GM18907 (cell line): Measurements from ENCODE around the gene GNA14.
A peak's percentile ranks its signal among the peaks of the same experiment; 100 is the strongest.
"Not testable (repeated sequence)": the region's sequence is repeated elsewhere in the genome, so short reads cannot be mapped to it uniquely, and the experiment has no call there.

Experiments used
- ATAC-seq: cut with Tn5 transposase; IDR thresholded peaks from one replicate; pipeline ENCODE4 v1.9.1; 2021; ENCODE audit warnings: mild to moderate bottlenecking, moderate library complexity; ENCODE audit not compliant: unreplicated experiment

The GNA14 gene

GRCh38 chr9:77455312-77455927, 192.7 kb downstream of the GNA14 start:
- ATAC-seq, result peak; percentile 32

- no peak for ATAC-seq
Observed at GRCh38 chr9:77454663-77455062, 193.5 kb downstream of the GNA14 start.

- no peak for ATAC-seq
Observed at GRCh38 chr9:77453825-77454647, 194.1 kb downstream of the GNA14 start.

- ATAC-seq, result no peak
Observed at GRCh38 chr9:77451507-77451906, 196.6 kb downstream of the GNA14 start.

GRCh38 chr9:77450085-77450475, 198.0 kb downstream of the GNA14 start:
- ATAC-seq, result no peak

- ATAC-seq, result no peak
Observed at GRCh38 chr9:77449240-77450084, 198.7 kb downstream of the GNA14 start.

GRCh38 chr9:77447646-77448045, 200.5 kb downstream of the GNA14 start:
- ATAC-seq, result no peak

GRCh38 chr9:77442436-77442835, 205.7 kb downstream of the GNA14 start:
- ATAC-seq, result no peak

- not testable (repeated sequence) for ATAC-seq
Observed at GRCh38 chr9:77441124-77441523, 207.0 kb downstream of the GNA14 start.

GRCh38 chr9:77440057-77440456, 208.1 kb downstream of the GNA14 start:
- ATAC-seq, result no peak

GRCh38 chr9:77438653-77439052, 209.5 kb downstream of the GNA14 start:
- ATAC-seq, result no peak

- no peak for ATAC-seq
Observed at GRCh38 chr9:77435688-77436087, 212.4 kb downstream of the GNA14 start.

- no peak for ATAC-seq
Observed at GRCh38 chr9:77435277-77435676, 212.8 kb downstream of the GNA14 start.

GRCh38 chr9:77433675-77434445, 214.3 kb downstream of the GNA14 start:
- ATAC-seq, result peak; percentile 87

GRCh38 chr9:77432053-77432452, 216.1 kb downstream of the GNA14 start:
- no peak for ATAC-seq

GRCh38 chr9:77429928-77430327, 218.2 kb downstream of the GNA14 start:
- no peak for ATAC-seq

- ATAC-seq, result no peak
Observed at GRCh38 chr9:77427256-77427927, 220.7 kb downstream of the GNA14 start.

GRCh38 chr9:77426712-77427111, 221.4 kb downstream of the GNA14 start:
- ATAC-seq, result no peak

GRCh38 chr9:77424993-77425392, 223.1 kb downstream of the GNA14 start:
- no peak for ATAC-seq

GRCh38 chr9:77423841-77424240, 224.3 kb downstream of the GNA14 start:
- no peak for ATAC-seq
